HG02943 (cell line): ENCODE measurements around the gene KY.

Experiments used
- ATAC-seq: cut with Tn5 transposase; IDR thresholded peaks from one replicate; pipeline ENCODE4 v1.9.1; 2021; ENCODE audit warnings: mild to moderate bottlenecking, low read depth, moderate library complexity; ENCODE audit not compliant: unreplicated experiment

The KY gene, protein sequence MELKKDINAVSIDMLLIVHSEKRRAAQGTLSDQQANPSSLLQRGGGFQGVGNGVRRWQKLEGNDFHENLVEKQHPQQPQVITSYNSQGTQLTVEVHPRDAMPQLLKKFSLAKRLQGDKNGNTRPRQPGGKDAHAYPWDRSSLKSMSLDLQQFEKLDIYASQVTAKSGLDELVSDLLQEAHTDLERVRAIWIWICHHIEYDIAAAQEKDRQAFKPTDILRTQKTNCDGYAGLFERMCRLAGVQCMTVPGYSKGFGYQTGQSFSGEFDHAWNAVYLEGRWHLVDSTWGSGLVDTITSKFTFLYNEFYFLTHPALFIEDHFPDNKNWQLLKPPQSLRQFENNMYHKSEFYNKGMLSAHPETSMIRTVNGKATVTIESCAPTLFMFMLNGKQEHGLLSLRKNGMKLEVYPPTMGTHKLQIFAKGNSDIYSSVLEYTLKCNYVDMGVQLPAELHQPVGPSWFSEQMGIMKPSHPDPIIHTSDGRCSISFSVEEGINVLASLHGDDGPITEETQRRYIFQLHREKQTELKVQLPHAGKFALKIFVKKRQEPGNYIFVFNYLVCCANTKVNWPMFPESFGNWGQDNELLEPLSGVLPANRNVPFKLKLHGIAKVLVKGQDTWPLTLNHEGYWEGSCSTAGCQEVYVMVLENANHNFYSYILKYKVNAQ

DNA sequence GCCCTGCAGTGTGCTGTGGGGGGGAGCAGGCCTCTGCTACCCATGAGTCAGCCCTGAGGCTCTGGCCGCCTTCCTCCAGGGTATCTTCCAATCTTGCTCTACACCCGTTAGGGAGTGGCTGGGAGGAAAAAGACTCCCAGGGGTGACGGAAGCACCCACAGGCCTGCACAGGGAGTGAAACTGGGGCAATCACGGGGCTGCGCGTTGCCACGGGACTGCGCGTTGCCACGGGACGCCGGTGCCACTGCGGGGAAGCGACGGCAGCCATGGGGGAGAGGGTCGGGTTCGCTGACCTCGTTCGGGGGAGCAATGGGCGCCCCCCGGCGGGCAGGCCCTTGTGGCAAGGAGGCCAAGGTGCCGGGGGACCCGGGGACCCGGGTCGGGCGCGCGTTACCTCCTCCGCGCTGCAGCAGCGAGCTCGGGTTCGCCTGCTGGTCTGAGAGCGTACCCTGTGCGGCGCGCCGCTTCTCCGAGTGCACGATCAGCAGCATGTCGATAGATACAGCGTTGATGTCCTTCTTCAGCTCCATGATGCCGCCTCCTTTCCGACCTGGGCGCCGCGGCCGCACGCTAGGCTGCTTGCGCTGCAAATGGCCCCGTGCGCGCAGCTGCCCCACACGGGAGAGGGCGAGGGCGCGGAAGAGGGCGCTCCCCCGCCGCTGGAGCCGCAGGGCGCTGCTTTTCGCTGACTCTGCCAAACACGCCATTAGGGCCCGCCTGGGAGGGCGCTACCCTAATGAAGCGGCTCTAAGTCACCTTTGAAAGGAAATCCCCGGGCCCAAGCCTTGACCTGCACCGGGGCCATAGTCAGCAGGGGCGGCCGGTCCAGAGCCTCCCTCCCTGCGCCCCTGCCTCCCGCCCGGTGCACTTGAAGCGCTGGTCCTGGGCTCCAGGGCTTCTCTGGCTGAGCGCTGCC lies at the start of gene KY:
Gene KY (minus strand): TSS at position 592 of the 916 bp plus-strand sequence. CDS start 62 bp downstream, at position 530.
- no peak for ATAC-seq

- ATAC-seq = no peak
Measured at GRCh38 chr3:134699721-134700120, 48.9 kb upstream of the KY start.

- no peak for ATAC-seq
Measured at GRCh38 chr3:134699141-134699711, 48.4 kb upstream of the KY start.

DNA sequence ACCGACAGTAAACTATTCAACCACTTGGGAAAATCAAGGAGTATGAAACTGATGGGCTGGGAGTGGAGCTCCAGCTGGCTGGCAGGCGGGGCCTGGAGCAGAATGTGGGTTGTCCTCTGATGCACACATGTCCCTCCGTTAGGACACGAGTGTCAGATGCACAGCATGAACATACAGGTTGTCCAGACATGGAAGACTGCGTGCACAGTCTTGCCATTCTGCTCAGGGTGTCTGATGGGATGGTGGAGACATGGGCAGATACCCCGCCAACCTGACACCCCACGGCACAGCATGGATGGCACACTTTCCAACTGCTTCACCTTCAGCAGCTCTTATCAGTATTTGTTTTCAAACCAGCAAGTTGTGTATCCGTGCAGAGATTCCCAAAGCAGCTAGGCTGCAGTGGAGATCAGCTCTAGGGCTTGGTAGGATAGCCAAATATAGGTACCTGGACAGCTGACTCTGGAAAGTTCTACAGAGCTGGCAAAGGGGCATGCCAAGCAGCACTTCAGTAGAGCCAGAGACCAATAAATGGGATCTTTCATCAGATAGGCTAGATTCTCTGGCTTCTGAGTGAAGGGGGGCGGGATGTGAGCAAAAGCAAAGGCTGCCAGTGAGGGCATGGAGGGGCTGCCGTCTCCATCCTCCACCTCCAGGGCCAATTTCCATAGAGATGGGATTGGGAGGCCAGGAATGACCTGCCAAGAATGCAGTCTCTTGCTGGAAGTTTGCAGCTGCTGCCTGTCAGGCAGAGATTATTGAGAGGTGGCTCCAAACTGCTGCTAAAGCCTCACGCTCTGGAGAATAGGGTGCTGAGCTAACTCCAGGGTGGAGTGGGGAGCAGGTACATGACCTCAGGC lies 47.2 kb upstream of the KY start:
- no peak for ATAC-seq

DNA sequence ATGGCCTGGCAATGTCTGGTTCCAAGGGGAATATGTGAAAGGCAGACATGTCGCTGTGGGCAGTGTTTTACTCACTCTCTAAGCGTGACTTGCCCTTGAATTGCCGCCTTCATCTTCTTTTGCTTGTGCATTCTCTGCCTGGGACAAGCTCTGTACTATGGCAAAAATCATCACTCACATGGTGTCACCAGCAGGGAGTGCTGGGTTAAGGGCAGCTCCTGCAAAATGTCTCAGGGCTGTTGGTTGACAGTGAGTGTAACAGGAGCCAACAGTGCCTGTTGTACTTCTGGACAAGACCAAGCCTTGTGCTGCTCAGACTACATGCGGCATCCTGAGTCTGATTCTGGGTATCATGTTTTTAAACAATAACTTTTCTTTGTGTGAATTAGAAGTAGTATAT lies 45.3 kb upstream of the KY start:
- no peak for ATAC-seq

DNA sequence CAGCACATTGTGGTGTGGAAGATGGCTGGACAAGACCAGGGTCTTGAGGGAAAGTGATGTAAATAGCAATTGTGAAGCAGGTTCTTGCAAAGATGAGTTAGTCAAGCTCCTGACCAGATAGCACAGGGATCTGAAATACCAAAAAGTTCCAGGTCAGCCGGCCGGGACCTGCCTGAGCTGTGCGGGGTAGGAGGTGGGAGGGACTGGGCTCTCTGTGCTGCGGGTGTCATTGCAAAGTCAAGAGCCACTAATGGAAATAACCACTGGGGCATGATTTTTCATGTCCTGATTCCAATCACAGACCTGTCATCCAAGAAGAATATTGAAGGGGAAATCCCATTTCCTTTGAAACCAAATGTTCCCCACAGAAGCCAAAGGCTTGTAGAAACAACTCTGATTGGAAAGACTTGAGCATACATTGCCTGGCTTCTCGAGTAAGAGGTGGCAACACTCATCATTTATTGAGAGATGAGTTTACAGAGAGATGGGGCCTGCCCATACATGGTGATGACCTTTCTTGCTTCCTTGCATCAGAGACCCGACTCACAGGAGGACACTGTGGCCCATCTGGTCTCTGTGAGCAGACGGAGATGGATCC lies 44.2 kb upstream of the KY start:
- ATAC-seq = no peak

GRCh38 chr3:134694466-134694865 lies 43.6 kb upstream of the KY start:
- ATAC-seq = no peak

DNA sequence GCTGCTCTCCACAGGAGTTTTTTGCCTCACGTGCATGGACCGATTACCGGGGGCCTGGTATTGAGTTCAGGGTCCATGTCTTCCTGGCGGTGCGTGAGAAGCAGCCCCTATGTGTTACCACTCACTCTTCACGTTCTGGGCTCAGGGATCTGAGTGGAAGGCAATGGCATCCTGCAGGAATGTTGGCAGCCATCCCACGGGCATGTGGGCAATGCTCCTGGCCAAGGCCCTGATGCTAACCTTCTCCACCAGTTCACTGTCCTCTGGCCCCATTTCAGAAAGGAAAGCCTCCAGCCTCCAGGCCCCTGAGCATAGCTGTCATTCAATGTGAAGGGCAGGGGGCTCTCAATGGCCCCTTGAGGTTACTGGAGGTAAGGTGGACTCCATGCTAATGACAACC lies 43.0 kb upstream of the KY start:
- ATAC-seq = no peak

- ATAC-seq = no peak
Measured at GRCh38 chr3:134693226-134693625, 42.4 kb upstream of the KY start.

DNA sequence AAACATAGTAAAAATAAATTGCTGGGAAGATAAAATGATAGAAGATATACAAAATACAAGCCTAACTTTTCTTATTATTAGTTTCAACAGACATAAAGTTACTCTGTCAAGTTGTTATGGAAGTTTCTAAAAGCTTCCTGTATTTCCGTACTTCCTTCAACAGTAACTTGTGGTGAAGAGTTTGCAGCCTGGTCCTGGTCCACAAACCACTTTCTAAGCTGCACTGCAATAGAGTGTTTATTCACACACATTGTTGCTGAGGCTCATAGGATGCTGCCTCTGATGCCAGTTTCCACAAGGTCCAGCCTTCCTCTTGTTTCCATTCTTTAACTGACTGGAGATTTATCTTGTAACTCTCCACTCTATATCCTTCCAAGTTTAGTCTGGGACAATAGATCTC lies 39.4 kb upstream of the KY start:
- no peak for ATAC-seq

DNA sequence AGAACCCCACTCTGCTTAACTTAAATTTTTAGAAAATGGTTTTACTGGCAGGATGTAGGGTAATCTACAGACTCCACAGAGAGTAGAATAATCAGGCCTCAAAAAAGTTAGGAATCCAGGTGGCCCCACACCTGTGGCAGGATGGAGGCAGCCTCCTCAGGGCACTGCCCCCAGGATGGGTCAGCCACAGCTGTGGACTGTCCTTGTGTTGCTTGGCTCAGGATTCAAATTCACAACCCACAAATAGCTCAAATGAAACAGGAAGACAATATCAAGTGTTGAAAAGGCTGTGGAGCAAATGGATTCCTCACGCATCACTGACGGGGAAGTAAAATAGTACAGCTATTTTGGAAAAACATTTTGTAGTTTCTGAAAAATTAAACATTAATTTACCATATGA lies 36.8 kb upstream of the KY start:
- ATAC-seq = no peak

- no peak for ATAC-seq
Measured at GRCh38 chr3:134685929-134686802, 35.3 kb upstream of the KY start.

- no peak for ATAC-seq
Measured at GRCh38 chr3:134682196-134682880, 31.5 kb upstream of the KY start.

DNA sequence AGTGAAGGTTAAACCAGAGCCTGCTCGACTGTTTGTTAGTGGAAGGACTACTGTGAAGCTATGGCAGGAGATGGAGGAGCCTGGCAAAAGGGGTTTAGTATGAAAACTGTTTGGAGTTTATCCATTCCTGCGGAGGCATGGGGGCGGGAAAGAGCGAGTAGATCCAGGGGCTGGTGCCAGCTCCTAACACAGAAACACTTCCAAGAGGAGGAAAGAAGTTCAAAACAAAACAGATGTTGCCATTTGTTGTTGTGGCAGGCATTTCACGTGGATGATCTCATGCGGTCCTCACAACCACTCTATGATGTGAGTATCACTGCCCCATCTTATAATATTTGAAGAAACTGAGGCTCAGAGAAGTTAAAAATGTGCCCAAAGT lies 30.7 kb upstream of the KY start:
- no peak for ATAC-seq

- ATAC-seq = no peak
Measured at GRCh38 chr3:134680796-134681521, 30.1 kb upstream of the KY start.

DNA sequence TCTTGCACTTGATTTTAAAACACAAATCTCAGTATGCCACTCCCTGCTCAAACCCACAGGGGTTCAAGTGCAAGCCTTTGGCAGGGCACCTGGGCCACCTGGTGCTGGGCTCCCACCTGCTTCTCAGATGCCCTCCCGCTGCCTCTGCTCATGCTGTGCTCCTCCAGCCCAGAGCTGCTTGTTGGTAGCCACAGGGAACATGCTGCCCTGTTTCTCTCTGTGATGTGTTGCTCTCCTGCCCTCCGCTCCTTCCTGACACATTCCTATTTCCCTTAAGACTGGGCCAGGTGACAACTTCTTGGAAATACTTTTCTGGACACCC lies 27.1 kb upstream of the KY start:
- no peak for ATAC-seq

DNA sequence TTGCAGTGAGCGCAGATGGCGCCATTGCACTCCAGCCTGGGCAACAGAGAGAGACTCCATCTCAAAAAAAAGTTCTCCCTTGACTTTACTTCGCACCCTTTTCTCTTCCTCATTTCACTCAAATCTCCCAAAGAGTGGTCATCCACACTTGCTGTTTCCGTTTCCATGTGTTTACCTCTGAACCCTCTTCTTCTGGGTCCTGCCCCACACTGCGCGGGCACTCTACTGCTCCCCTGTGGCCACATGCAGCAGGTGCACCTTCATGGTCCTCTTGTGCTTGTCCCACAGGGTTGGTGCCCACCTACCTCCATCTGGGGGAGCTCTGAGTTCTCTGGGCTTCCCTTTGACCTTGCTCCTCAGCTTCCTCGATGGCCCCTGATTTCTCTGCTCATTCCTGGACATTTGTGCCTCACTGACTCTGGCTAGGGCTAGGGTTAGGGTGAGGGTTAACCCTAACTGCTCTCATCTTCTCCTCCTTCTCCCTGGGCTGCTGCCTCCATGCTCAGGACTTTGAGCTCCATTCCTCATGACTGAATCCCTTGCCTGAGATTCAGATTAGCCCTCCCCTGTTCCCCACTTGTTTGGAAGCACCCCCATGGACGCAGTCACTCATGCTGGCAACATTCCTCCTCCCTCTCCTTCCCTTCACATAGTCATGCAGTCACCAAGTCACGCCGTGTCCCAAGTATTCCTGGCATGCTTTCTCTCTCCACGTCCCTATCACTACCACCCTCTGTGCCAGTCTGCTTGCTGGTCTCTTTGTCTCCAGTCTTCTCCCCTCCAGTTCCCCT lies 26.6 kb upstream of the KY start:
- no peak for ATAC-seq
